Lung (tissue), 12 donors: Measurements from ENCODE around the gene TMX2. TPM values are rescaled to one million over a fixed set of nuclear protein-coding genes. Genes with fewer than 3 reads are reported as not detected.
A peak's percentile ranks its signal among the peaks of the same experiment; 100 is the strongest.

Experiments used
- ATAC-seq: fragments of 200-7000 bp; cut with Tn5 transposase; one replicate; pipeline ENCODE4 v1.9.1; 2020; ENCODE audit warnings: moderate number of reproducible peaks; ENCODE audit not compliant: insufficient read depth, low FRiP score
- DNase-seq, 3 donors: peaks; one replicate each; pipeline ENCODE4 v3.0.0-alpha.2; 2013 to 2017
- H3K27ac ChIP-seq, 2 donors: one replicate each; pipeline ENCODE4 v1.5.1; 2013; ENCODE audit warnings: mild to moderate bottlenecking in 2 of 2, moderate library complexity in 2 of 2, control low read depth in 1 of 2, inconsistent platforms in 1 of 2, low read depth in 1 of 2, low read length in 1 of 2
- H3K27me3 ChIP-seq, 3 donors: one replicate each; pipeline ENCODE4 v1.5.1; 2013; ENCODE audit warnings: low read length in 2 of 3; ENCODE audit not compliant: control insufficient read depth in 3 of 3, insufficient read depth in 3 of 3
- H3K36me3 ChIP-seq, 4 donors: one replicate each; pipeline ENCODE4 v1.5.1; 2013; ENCODE audit warnings: low read length in 4 of 4, mild to moderate bottlenecking in 1 of 4, moderate library complexity in 1 of 4; ENCODE audit not compliant: control insufficient read depth in 4 of 4, insufficient read depth in 4 of 4
- H3K4me1 ChIP-seq, 5 donors: one replicate each; pipeline ENCODE4 v1.5.1; 2013; ENCODE audit warnings: low read length in 5 of 5, mild to moderate bottlenecking in 2 of 5, moderate library complexity in 1 of 5; ENCODE audit not compliant: control insufficient read depth in 5 of 5, insufficient read depth in 5 of 5
- H3K4me3 ChIP-seq: one replicate; pipeline ENCODE4 v1.5.1; 2013; ENCODE audit warnings: mild to moderate bottlenecking, control low read depth, moderate library complexity
- H3K9ac ChIP-seq, 2 donors: one replicate each; pipeline ENCODE4 v1.5.1; 2013; ENCODE audit warnings: low read length in 2 of 2, control low read depth in 1 of 2; ENCODE audit not compliant: insufficient read depth in 1 of 2
- H3K9me3 ChIP-seq, 4 donors: one replicate each; pipeline ENCODE4 v1.5.1; 2013; ENCODE audit warnings: low read length in 3 of 4, mild to moderate bottlenecking in 1 of 4, moderate library complexity in 1 of 4; ENCODE audit not compliant: control insufficient read depth in 4 of 4, insufficient read depth in 3 of 4
- CTCF ChIP-seq: IDR thresholded peaks from 2 replicates; pipeline ENCODE4 v1.5.1; 2012; ENCODE audit warnings: mild to moderate bottlenecking; ENCODE audit errors: control extremely low read depth, extremely low read depth
- WGBS, 2 donors: extraction: QIAGEN DNeasy Blood & Tissue Kit; methylation state at CpG; one replicate each; pipeline ENCODE4 v1.1.7; 2013; 5-methylcytosine and 5-hydroxymethylcytosine counted together
- polyA plus RNA-seq, 2 donors: library from polyadenylated mRNA; stranded (reverse); fragments of 200-250 nt; gene quantifications; one replicate each; pipeline ENCODE4 v1.2.1, GENCODE V29; 2013
- total RNA-seq, 2 donors: library from RNA; depleted of rRNA in 1 of 2; stranded (reverse); fragments of >200 nt in 1 of 2; gene quantifications; one replicate each; pipeline ENCODE4 v1.2.1, GENCODE V29; 2014 to 2021
- donor health status: control.
- donor health status: control.
- donor health status: Bipolar disorder and iron deficiency.
- donor health status: healthy.
- donor health status: DM: yes; HTN: yes; CAD: no.

The TMX2 gene
- total and polyA plus RNA-seq, 4 donors: 51.7 to 89.6 (median 63.5) TPM

- Histone ChIP-seq H3K4me3 (peak overlapping the region; percentile 69), H3K27ac (peak overlapping the region in 1 of 2 donors; percentile 56), H3K9me3 (no peaks in the 10 kb centered on the region), H3K36me3 (peaks cover 0 to 1% (median 0%) of the 10 kb centered on the region in 4 donors), H3K27me3 (no peaks in the 10 kb centered on the region), H3K4me1 (peaks cover 3 to 36% (median 10%) of the 10 kb centered on the region in 5 donors), H3K9ac (peak overlapping the region; percentile 78 to 100)
- WGBS, 2 donors: 28 to 69% methylated on average over 4 of the region's 4 CpGs
- DNase-seq (no peak), ATAC-seq (no peak)
- TF ChIP-seq CTCF: no peak
Measured at GRCh38 chr11:57764021-57764420, 51.6 kb downstream of the TMX2 start.

DNA sequence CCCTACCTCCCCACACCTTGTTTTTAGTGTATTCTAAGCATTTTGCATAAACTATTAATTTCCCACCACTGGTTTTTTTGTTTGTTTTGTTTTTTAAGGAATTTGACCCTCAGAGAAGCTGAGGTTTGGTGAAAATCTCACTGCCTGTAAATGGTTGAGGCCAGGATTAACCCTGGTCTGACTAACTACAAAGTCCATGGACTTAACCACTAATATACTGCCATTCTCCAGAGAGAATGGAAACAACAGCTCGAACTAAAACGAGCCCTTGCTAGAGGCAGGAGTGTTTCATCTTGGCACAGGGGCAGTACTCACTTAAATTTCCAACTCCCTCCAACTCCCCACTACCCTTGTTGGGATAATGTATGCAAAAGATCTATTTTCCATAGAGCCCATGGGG, 52.2 kb downstream of the TMX2 start:
- peaks cover 0 to 1% (median 0%) of the 10 kb centered on the region in 4 donors for H3K36me3 ChIP-seq
- H3K27me3 ChIP-seq: no peaks in the 10 kb centered on the region
- ATAC-seq: no peak
- peak in 2 of 3 donors; percentile 29 to 46 for DNase-seq
- no peak for TF ChIP-seq CTCF
- H3K27ac ChIP-seq: peak overlapping the region; percentile 56 to 59
- no peaks in the 10 kb centered on the region for H3K9me3 ChIP-seq
- peak overlapping the region; percentile 34 to 100 for H3K9ac ChIP-seq
- peak overlapping the region; percentile 35 for H3K4me3 ChIP-seq
- WGBS, 2 donors: 34 to 87% methylated on average over 2 of the region's 2 CpGs
- H3K4me1 ChIP-seq: peaks cover 5 to 36% (median 10%) of the 10 kb centered on the region in 5 donors

GRCh38 chr11:57764972-57765371, 52.6 kb downstream of the TMX2 start:
- ATAC-seq: no peak
- Histone ChIP-seq H3K4me3 (peak overlapping the region; percentile 21), H3K9ac (peak overlapping the region in 1 of 2 donors; percentile 100), H3K27ac (peak overlapping the region in 1 of 2 donors; percentile 56), H3K36me3 (peaks cover 0 to 1% (median 0%) of the 10 kb centered on the region in 4 donors), H3K27me3 (no peaks in the 10 kb centered on the region), H3K4me1 (peaks cover 5 to 36% (median 10%) of the 10 kb centered on the region in 5 donors), H3K9me3 (no peaks in the 10 kb centered on the region)
- WGBS, 2 donors: 30 to 52% methylated on average over 2 of the region's 2 CpGs
- TF ChIP-seq CTCF: no peak
- DNase-seq: no peak

- Histone ChIP-seq H3K27ac (no peak overlapping the region), H3K27me3 (no peaks in the 10 kb centered on the region), H3K9ac (no peak overlapping the region), H3K36me3 (peaks cover 0 to 4% (median 0%) of the 10 kb centered on the region in 4 donors), H3K9me3 (no peaks in the 10 kb centered on the region), H3K4me1 (peaks cover 6 to 44% (median 20%) of the 10 kb centered on the region in 5 donors), H3K4me3 (no peak overlapping the region)
- DNase-seq (no peak), ATAC-seq (no peak)
- WGBS, 2 donors: 10 to 20% methylated on average over 1 of the region's 1 CpG
- no peak for TF ChIP-seq CTCF
Measured at GRCh38 chr11:57770793-57771192, 58.4 kb downstream of the TMX2 start.
